ENCODE results near the gene ACOT11.

Gene ACOT11

DNA sequence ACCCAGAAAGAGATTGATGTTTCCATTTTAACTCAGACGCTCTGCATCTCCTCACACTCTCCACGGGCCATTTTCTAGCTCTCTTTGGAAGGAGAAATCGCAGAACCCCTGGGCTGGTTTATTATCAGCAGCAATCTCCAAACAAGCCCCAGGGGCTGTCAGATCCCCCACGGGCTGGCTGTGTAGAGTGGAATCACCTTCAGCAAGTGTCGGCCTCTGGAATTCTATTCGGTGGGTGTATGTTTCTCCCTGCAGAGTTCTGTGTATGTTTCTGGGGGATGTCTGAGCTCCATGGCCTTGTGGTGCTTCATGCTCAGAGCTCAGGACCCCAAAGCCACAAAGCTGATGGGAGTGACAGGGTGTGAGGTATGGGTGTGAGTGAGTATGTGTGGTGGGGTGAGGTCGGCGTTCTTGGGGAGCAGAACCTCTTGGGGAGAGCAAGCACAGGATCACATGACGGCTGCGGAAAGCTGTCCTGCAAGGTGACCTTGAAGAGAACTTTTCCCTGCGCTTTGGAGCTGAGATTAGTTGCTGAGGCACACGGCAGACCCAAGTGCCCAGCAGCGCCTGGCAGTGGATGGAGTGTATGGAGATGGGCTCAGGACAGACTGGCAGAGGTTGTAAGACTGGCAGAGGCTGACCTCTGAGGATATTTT is 489 bp downstream of the ACOT11 start (continued):
- TF ChIP-seq, protein P1, sequence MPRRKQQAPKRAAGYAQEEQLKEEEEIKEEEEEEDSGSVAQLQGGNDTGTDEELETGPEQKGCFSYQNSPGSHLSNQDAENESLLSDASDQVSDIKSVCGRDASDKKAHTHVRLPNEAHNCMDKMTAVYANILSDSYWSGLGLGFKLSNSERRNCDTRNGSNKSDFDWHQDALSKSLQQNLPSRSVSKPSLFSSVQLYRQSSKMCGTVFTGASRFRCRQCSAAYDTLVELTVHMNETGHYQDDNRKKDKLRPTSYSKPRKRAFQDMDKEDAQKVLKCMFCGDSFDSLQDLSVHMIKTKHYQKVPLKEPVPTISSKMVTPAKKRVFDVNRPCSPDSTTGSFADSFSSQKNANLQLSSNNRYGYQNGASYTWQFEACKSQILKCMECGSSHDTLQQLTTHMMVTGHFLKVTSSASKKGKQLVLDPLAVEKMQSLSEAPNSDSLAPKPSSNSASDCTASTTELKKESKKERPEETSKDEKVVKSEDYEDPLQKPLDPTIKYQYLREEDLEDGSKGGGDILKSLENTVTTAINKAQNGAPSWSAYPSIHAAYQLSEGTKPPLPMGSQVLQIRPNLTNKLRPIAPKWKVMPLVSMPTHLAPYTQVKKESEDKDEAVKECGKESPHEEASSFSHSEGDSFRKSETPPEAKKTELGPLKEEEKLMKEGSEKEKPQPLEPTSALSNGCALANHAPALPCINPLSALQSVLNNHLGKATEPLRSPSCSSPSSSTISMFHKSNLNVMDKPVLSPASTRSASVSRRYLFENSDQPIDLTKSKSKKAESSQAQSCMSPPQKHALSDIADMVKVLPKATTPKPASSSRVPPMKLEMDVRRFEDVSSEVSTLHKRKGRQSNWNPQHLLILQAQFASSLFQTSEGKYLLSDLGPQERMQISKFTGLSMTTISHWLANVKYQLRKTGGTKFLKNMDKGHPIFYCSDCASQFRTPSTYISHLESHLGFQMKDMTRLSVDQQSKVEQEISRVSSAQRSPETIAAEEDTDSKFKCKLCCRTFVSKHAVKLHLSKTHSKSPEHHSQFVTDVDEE (CRISPR knock-in tag; IDR thresholded peaks at IDR 0.05), result no peak
- TF ChIP-seq OSR1 (CRISPR knock-in tag; IDR thresholded peaks at IDR 0.05) (no peak), ARNTL (CRISPR knock-in tag; IDR thresholded peaks at IDR 0.05; ENCODE audit: borderline replicate concordance, low read depth) (no peak)
- TF ChIP-seq, protein P2, sequence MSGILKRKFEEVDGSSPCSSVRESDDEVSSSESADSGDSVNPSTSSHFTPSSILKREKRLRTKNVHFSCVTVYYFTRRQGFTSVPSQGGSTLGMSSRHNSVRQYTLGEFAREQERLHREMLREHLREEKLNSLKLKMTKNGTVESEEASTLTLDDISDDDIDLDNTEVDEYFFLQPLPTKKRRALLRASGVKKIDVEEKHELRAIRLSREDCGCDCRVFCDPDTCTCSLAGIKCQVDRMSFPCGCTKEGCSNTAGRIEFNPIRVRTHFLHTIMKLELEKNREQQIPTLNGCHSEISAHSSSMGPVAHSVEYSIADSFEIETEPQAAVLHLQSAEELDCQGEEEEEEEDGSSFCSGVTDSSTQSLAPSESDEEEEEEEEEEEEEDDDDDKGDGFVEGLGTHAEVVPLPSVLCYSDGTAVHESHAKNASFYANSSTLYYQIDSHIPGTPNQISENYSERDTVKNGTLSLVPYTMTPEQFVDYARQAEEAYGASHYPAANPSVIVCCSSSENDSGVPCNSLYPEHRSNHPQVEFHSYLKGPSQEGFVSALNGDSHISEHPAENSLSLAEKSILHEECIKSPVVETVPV (CRISPR knock-in tag; IDR thresholded peaks at IDR 0.05), result no peak

GRCh38 chr1:54549181-54549924 is 1.3 kb downstream of the ACOT11 start:
- TF ChIP-seq CSDC2 (CRISPR knock-in tag; IDR thresholded peaks at IDR 0.05) (no peak), ZFP3 (CRISPR knock-in tag; IDR thresholded peaks at IDR 0.05) (no peak), TCF4 (CRISPR knock-in tag; IDR thresholded peaks at IDR 0.05; ENCODE audit: borderline replicate concordance) (no peak), ZNF565 (CRISPR knock-in tag; conservative IDR thresholded peaks at IDR 0.05; ENCODE audit: low read depth) (no peak), CREB5 (CRISPR knock-in tag; IDR thresholded peaks at IDR 0.05; ENCODE audit: low read depth) (no peak), ZC3H10 (CRISPR knock-in tag; IDR thresholded peaks at IDR 0.05) (no peak), SNAI2 (CRISPR knock-in tag; IDR thresholded peaks at IDR 0.05) (no peak), ISL1 (CRISPR knock-in tag; IDR thresholded peaks at IDR 0.05) (no peak), TOX (CRISPR knock-in tag; IDR thresholded peaks at IDR 0.05; ENCODE audit: borderline replicate concordance) (no peak), ZFP30 (CRISPR knock-in tag; IDR thresholded peaks at IDR 0.05) (no peak), ZNF8 (CRISPR knock-in tag; IDR thresholded peaks at IDR 0.05) (no peak), BACH2 (CRISPR knock-in tag; IDR thresholded peaks at IDR 0.05; ENCODE audit: borderline replicate concordance) (no peak), RARB (CRISPR knock-in tag; IDR thresholded peaks at IDR 0.05) (no peak)
- TF ChIP-seq, protein P3, sequence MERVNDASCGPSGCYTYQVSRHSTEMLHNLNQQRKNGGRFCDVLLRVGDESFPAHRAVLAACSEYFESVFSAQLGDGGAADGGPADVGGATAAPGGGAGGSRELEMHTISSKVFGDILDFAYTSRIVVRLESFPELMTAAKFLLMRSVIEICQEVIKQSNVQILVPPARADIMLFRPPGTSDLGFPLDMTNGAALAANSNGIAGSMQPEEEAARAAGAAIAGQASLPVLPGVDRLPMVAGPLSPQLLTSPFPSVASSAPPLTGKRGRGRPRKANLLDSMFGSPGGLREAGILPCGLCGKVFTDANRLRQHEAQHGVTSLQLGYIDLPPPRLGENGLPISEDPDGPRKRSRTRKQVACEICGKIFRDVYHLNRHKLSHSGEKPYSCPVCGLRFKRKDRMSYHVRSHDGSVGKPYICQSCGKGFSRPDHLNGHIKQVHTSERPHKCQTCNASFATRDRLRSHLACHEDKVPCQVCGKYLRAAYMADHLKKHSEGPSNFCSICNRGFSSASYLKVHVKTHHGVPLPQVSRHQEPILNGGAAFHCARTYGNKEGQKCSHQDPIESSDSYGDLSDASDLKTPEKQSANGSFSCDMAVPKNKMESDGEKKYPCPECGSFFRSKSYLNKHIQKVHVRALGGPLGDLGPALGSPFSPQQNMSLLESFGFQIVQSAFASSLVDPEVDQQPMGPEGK (CRISPR knock-in tag; IDR thresholded peaks at IDR 0.05; ENCODE audit: borderline replicate concordance), result no peak
- TF ChIP-seq, protein P1 (CRISPR knock-in tag; IDR thresholded peaks at IDR 0.05), result no peak
- TF ChIP-seq, protein P4, sequence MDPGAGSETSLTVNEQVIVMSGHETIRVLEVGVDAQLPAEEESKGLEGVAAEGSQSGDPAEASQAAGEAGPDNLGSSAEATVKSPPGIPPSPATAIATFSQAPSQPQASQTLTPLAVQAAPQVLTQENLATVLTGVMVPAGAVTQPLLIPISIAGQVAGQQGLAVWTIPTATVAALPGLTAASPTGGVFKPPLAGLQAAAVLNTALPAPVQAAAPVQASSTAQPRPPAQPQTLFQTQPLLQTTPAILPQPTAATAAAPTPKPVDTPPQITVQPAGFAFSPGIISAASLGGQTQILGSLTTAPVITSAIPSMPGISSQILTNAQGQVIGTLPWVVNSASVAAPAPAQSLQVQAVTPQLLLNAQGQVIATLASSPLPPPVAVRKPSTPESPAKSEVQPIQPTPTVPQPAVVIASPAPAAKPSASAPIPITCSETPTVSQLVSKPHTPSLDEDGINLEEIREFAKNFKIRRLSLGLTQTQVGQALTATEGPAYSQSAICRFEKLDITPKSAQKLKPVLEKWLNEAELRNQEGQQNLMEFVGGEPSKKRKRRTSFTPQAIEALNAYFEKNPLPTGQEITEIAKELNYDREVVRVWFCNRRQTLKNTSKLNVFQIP (CRISPR knock-in tag; IDR thresholded peaks at IDR 0.05; ENCODE audit: borderline replicate concordance, low read depth), result no peak
- TF ChIP-seq, protein P2 (CRISPR knock-in tag; IDR thresholded peaks at IDR 0.05), result no peak
- ATAC-seq, result no peak
